Parathyroid adenoma (tissue), 2 donors: Measurements from ENCODE around the gene ITPK1.

Source experiments
- H2AFZ ChIP-seq: fragments of 300-600 bp; sonication (generic); one replicate; pipeline ENCODE4 v1.7.0; 2017; ENCODE audit warnings: antibody characterized with exemption, mild to moderate bottlenecking
- H3K27ac ChIP-seq: fragments of 300-600 bp; sonication (generic); one replicate; pipeline ENCODE4 v1.7.0; 2017
- H3K27me3 ChIP-seq: fragments of 300-600 bp; sonication (generic); one replicate; pipeline ENCODE4 v1.7.0; 2017; ENCODE audit warnings: low read length; ENCODE audit not compliant: control insufficient read depth, insufficient read depth
- H3K36me3 ChIP-seq: fragments of 300-600 bp; sonication (generic); one replicate; pipeline ENCODE4 v1.7.0; 2017; ENCODE audit warnings: low read length; ENCODE audit not compliant: control insufficient read depth, insufficient read depth
- H3K4me1 ChIP-seq: fragments of 300-600 bp; sonication (generic); one replicate; pipeline ENCODE4 v1.7.0; 2017; ENCODE audit warnings: control low read depth
- H3K4me2 ChIP-seq: fragments of 300-600 bp; sonication (generic); one replicate; pipeline ENCODE4 v1.7.0; 2017; ENCODE audit warnings: low read length
- H3K4me3 ChIP-seq: fragments of 300-600 bp; sonication (generic); one replicate; pipeline ENCODE4 v1.7.0; 2017; ENCODE audit warnings: low read depth, low read length
- H3K79me2 ChIP-seq: fragments of 300-600 bp; sonication (generic); one replicate; pipeline ENCODE4 v1.7.0; 2017; ENCODE audit warnings: control low read depth
- H3K9ac ChIP-seq: fragments of 300-600 bp; sonication (generic); one replicate; pipeline ENCODE4 v1.7.0; 2017; ENCODE audit warnings: mild to moderate bottlenecking
- H3K9me3 ChIP-seq: fragments of 300-600 bp; sonication (generic); one replicate; pipeline ENCODE4 v1.7.0; 2017; ENCODE audit warnings: low read length; ENCODE audit not compliant: control insufficient read depth
- TF ChIP-seq, protein P1 (sequence below): fragments of 300-600 bp; sonication (generic); IDR thresholded peaks from one replicate; pipeline ENCODE4 v1.7.0; 2017; ENCODE audit warnings: antibody characterized with exemption, mild to moderate bottlenecking
- donor health status: primary hyperparathyroidism.

ITPK1 gene

DNA sequence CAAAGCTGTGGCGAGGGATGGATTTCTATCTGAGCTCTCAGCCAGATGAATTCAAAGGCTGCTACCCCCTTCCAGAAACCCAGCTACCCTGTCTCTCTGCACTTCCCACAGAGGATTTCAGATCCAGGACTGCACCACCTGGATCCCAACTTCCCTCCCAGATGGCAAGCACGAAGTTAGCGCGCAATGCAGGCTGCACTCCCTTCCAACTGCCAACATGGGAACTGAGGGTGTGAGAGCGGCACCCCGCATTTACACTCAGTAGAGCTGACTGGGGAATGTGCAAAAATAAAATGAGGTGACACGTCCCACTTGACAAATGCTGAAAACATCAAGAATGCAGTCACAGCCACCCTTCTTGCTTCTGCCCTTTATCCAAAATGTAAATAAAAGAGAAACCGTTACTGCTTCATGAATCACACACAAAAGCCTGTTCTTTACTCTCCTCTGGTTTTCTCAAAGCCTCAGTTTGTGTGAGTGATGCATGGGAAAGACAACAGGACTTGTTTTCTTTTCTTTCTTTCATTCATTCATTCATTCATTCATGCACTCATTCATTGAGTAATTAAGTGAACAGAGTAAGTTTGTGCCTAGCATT lies 85.7 kb downstream of the ITPK1 start:
- Histone ChIP-seq H3K27ac (no peak overlapping the region), H3K27me3 (no peaks in the 10 kb centered on the region)

DNA sequence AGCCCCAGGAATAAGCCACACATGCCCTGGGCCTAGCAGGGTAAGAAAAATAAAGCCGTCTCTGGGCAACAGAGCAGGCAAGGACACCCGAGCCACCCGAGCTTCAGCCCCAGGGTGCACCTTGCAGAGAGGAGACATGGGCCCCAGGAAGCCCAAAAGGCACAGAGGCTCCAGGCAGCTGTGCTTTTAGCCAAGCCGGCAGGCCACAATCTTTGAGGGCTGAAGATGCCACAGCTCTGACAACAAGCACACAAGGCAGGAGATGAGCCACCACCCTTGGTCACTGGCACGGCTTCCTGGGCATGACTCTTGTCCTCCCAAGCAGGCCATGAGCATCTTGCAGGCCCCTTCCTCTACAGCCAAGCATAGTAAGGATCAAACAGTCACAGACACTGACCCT lies 86.3 kb downstream of the ITPK1 start:
- H3K27me3 ChIP-seq = no peaks in the 10 kb centered on the region
- no peak overlapping the region for H3K4me3 ChIP-seq
- TF ChIP-seq, protein P1, sequence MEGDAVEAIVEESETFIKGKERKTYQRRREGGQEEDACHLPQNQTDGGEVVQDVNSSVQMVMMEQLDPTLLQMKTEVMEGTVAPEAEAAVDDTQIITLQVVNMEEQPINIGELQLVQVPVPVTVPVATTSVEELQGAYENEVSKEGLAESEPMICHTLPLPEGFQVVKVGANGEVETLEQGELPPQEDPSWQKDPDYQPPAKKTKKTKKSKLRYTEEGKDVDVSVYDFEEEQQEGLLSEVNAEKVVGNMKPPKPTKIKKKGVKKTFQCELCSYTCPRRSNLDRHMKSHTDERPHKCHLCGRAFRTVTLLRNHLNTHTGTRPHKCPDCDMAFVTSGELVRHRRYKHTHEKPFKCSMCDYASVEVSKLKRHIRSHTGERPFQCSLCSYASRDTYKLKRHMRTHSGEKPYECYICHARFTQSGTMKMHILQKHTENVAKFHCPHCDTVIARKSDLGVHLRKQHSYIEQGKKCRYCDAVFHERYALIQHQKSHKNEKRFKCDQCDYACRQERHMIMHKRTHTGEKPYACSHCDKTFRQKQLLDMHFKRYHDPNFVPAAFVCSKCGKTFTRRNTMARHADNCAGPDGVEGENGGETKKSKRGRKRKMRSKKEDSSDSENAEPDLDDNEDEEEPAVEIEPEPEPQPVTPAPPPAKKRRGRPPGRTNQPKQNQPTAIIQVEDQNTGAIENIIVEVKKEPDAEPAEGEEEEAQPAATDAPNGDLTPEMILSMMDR = no peak
- no peak overlapping the region for H3K9ac ChIP-seq
- peaks cover 36% of the 10 kb centered on the region for H3K79me2 ChIP-seq
- no peak overlapping the region for H3K4me2 ChIP-seq
- H3K4me1 ChIP-seq = peaks cover 8% of the 10 kb centered on the region
- H3K9me3 ChIP-seq = no peaks in the 10 kb centered on the region
- no peak overlapping the region for H3K27ac ChIP-seq
- no peaks in the 10 kb centered on the region for H3K36me3 ChIP-seq
- no peak overlapping the region for H2AFZ ChIP-seq

More for the DNA sequence above, 85.7 kb downstream of the ITPK1 start:
- no peaks in the 10 kb centered on the region for H3K9me3 ChIP-seq
- no peak overlapping the region for H2AFZ ChIP-seq
- peaks cover 33% of the 10 kb centered on the region for H3K79me2 ChIP-seq
- no peak overlapping the region for H3K9ac ChIP-seq
- H3K4me1 ChIP-seq = peaks cover 8% of the 10 kb centered on the region
- H3K36me3 ChIP-seq = no peaks in the 10 kb centered on the region
- no peak overlapping the region for H3K4me2 ChIP-seq
- no peak overlapping the region for H3K4me3 ChIP-seq
- TF ChIP-seq, protein P1 = no peak

DNA sequence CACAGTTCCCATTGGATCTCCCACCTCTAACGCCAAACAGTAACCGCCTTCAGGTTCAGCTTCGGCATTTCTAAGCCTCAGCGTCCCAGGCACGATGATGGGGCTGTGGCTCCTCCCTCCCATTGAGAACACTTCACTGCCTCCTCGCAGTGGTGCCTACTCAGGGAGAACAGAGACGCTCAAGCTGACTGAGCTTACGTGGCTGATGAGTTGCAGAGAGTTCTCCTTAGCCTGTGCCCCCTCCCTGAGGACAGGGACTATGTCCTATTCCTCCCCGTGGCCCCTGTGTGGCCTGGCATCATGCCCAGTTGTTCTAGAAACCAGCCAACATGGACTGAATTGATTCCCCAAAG lies 87.0 kb downstream of the ITPK1 start:
- Histone ChIP-seq H3K79me2 (peaks cover 37% of the 10 kb centered on the region), H2AFZ (no peak overlapping the region), H3K36me3 (no peaks in the 10 kb centered on the region), H3K27ac (no peak overlapping the region), H3K4me3 (no peak overlapping the region), H3K27me3 (no peaks in the 10 kb centered on the region), H3K4me2 (no peak overlapping the region), H3K9ac (no peak overlapping the region), H3K4me1 (peaks cover 8% of the 10 kb centered on the region), H3K9me3 (no peaks in the 10 kb centered on the region)
- TF ChIP-seq, protein P1 = no peak

DNA sequence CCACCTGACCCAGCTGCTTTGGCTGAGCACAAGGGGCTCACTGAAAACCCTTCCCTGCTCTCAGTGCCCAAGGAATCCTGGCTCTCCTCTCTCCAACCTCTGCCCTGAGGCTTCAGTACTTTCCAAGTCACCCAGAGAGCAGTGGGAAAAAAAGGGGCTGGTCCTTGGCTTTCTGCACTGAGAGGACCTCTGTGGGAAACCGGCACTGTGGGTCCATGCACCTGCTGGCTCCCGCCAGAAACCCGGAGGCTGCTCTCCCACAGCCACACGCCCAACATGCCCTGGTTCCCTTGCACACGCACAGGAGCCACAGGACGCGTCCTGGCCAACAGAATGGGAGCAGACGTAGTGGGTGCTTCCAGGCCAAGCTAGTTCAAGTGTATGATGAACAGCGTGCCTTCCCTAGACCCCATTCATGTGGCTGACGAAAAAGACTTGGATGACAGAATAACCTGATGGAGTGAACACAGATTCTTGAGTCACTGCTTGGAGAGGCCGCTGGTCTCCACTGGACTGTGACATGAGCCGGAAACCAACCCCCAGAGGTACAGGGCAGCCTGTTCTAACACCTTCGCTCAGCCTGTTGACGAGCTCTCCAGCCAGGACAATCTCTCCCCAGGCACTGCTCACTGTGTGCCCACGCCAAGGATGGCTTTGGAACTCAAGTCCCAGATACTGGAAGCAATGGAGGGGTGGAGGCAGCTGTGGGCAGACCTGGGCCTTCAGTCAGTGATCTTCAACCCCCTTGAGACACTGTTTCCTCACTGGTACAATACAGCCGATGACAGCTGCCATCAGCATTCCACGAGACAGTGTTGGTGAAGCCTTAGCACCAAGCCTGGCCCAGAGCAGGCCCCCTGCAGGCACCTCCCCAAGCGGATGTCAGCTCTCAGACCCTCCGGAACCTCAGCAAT lies 87.7 kb downstream of the ITPK1 start:
- Histone ChIP-seq H3K4me1 (peaks cover 8% of the 10 kb centered on the region), H3K9ac (no peak overlapping the region), H3K27me3 (no peaks in the 10 kb centered on the region), H3K36me3 (no peaks in the 10 kb centered on the region), H3K4me3 (no peak overlapping the region), H3K27ac (no peak overlapping the region), H3K4me2 (no peak overlapping the region), H2AFZ (no peak overlapping the region), H3K9me3 (no peaks in the 10 kb centered on the region), H3K79me2 (peaks cover 35% of the 10 kb centered on the region)
- TF ChIP-seq, protein P1 = no peak
